ENCODE data around the gene RBP2. TPM values are rescaled to one million over a fixed set of nuclear protein-coding genes. Genes with fewer than 3 reads are reported as not detected.

The RBP2 gene
- total RNA-seq, 1 experiment from 2014 or later, result not detected

DNA sequence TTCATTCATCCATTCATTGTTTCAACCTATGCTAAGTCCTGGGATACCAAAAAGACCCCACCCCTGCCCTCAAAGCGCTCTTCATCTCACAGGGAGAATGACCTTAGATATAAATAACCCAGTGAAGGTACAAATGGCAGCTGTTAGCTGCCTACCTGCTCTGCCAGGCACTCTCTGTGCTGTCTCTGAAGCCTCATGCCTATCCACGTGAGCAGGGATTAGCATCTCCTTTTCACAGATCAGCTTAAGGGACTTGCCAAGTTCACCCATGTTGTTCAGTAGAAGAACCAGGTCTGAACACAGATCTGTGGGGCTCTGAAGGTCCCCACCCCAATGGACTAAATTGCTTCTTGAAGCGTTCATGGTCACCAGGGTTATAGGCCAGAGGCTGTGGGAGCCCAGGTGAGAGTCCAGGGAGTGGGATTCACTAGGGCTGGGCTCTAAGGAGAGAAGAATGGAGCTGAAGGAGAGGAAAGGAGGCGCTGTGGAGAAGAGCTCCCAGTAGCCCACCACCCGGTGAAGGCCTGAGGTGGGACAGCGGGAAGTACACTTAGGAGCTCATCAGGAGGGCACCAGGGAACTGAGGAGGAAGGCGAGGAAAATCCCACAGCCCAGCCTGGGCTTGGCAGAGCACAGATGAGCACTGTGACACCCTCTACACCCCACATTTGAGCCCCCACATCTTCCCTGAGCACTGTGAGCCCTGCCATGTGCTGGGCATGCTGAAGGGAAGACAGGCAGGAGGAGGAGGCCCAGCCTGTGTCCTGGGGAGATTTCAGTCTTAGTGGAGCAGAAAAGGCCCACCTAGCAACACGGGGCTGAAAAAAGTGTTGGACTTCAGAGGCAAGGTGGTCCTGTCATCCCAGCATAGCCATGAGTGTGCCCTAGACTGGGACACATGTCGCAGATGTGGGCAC, 42.9 kb upstream of the RBP2 start:
- Mint-ChIP-seq H3K27ac (ENCODE audit: low read depth, unreplicated experiment) (no peak overlapping the region), H3K4me1 (ENCODE audit: insufficient read depth, unreplicated experiment) (no peaks in the 10 kb centered on the region), H3K27me3 (ENCODE audit: insufficient read depth, unreplicated experiment) (no peaks in the 10 kb centered on the region), H3K9me3 (ENCODE audit: unreplicated experiment) (no peaks in the 10 kb centered on the region), H3K4me3 (ENCODE audit: unreplicated experiment) (no peak overlapping the region), H3K36me3 (ENCODE audit: insufficient read depth, unreplicated experiment) (no peaks in the 10 kb centered on the region)
- no TSS peak for BruUV-seq (replicated peaks)
- CTCF ChIA-PET, result interaction anchor here (0.6 to 2.1 kb wide), 5 partner anchors 52 to 1275 kb away, joined by 3 to 6 read pairs (median 5); no protein-coding TSS in a partner anchor
- intact Hi-C loops (cut with micrococcal nuclease), result no loop called here
- TF ChIP-seq, protein P1, sequence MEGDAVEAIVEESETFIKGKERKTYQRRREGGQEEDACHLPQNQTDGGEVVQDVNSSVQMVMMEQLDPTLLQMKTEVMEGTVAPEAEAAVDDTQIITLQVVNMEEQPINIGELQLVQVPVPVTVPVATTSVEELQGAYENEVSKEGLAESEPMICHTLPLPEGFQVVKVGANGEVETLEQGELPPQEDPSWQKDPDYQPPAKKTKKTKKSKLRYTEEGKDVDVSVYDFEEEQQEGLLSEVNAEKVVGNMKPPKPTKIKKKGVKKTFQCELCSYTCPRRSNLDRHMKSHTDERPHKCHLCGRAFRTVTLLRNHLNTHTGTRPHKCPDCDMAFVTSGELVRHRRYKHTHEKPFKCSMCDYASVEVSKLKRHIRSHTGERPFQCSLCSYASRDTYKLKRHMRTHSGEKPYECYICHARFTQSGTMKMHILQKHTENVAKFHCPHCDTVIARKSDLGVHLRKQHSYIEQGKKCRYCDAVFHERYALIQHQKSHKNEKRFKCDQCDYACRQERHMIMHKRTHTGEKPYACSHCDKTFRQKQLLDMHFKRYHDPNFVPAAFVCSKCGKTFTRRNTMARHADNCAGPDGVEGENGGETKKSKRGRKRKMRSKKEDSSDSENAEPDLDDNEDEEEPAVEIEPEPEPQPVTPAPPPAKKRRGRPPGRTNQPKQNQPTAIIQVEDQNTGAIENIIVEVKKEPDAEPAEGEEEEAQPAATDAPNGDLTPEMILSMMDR (IDR thresholded peaks at IDR 0.05; ENCODE audit: unreplicated experiment), result no peak
- POLR2A ChIA-PET, result no interaction called here
- DNase-seq (ENCODE audit: unreplicated experiment), result no peak

DNA sequence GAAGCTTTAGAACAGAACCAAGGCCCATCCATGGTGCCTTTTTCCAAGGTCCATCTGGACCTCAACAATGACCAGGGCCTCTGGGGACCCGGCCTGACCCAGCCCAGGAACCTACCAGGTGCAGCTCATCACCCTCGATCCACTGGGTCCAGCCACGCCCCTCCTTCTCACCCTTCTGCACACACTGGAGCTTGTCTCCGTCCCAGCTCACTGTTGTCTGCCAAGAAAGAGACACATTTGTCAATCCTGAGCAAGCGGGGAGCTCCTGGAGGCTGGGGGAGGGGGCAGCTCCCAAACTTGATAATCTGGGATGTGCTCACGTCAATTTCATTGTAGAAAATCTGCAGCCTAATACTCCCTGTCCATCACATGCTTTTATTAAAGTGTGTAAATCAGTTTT, 42.0 kb upstream of the RBP2 start:
- POLR2A ChIA-PET, result no interaction called here

DNA sequence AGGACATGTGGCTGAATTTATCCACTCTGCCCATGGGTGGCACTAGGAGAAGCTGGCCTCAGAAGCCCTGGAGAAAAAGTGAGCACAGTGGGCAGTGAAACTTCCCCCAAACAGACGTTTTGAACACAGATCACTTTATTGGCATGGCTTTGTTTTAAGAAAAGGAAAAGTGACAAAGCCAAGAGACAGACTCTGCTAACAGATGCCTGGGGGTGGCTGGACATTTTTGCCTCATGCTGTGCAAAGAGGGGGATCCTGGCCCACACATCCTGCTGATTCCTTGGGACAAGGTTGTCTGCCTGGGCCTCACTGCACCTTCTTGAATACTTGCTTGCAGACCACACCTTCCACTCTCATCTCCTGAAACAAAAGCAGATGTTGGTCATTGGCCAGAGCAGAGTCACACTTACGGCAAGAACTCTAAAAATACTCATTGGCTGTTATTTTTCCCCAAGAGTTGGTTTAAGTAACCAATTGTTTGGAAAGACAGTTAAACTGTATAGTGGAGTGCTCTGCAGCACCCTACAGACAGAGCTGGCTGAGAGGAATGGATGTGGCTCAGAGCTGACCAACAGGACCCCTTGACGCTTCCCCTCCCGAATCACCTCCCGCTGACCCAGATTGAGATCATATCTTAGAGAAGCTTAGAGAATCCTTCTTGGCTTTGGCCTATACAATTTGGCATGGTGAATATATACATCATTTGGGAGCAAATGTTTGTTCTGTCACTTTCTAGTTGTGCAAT, 41.2 kb upstream of the RBP2 start:
- TF ChIP-seq, protein P1 (IDR thresholded peaks at IDR 0.05; ENCODE audit: unreplicated experiment), result no peak
- H3K9me3 Mint-ChIP-seq (ENCODE audit: unreplicated experiment), result no peaks in the 10 kb centered on the region
- intact Hi-C loops (cut with micrococcal nuclease), result no loop called here

More for the DNA sequence above, 42.0 kb upstream of the RBP2 start:
- CTCF ChIA-PET, result interaction anchor here (1.5 to 2.1 kb wide), 2 partner anchors 51 to 90 kb away, joined by 5 to 6 read pairs; no protein-coding TSS in a partner anchor
- no peaks in the 10 kb centered on the region for H3K27me3 Mint-ChIP-seq (ENCODE audit: insufficient read depth, unreplicated experiment)
- no peaks in the 10 kb centered on the region for H3K4me1 Mint-ChIP-seq (ENCODE audit: insufficient read depth, unreplicated experiment)
- TF ChIP-seq, protein P1 (IDR thresholded peaks at IDR 0.05; ENCODE audit: unreplicated experiment), result no peak
- DNase-seq (ENCODE audit: unreplicated experiment), result no peak
- no peaks in the 10 kb centered on the region for H3K36me3 Mint-ChIP-seq (ENCODE audit: insufficient read depth, unreplicated experiment)
- H3K4me3 Mint-ChIP-seq (ENCODE audit: unreplicated experiment), result no peak overlapping the region
- H3K9me3 Mint-ChIP-seq (ENCODE audit: unreplicated experiment), result no peaks in the 10 kb centered on the region
- BruUV-seq (replicated peaks), result no TSS peak
- no peak overlapping the region for H3K27ac Mint-ChIP-seq (ENCODE audit: low read depth, unreplicated experiment)
- intact Hi-C loops (cut with micrococcal nuclease), result no loop called here

DNA sequence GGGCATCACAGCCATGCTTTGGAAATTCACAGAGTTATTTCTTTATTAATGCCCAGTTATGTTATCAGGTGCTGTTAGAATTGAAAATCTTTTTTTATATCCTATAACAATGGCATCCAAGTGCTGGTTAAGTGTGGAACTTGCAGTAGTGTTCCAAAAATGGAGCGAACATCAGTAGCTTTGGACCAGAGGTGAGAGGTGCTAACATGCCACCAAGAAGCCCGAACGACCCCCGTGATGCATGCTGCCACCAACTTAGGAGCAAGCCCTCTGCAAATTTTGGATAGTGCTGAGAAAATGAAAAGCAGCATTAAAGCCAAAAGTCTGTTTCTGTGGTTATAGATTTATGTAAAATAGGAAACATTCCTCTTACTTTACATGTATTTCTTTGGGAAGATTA, 38.4 kb upstream of the RBP2 start:
- H3K36me3 Mint-ChIP-seq (ENCODE audit: insufficient read depth, unreplicated experiment), result no peaks in the 10 kb centered on the region
- H3K4me3 Mint-ChIP-seq (ENCODE audit: unreplicated experiment), result no peak overlapping the region
- ChIA-PET POLR2A (no interaction called here), CTCF (no interaction called here)
- H3K27ac Mint-ChIP-seq (ENCODE audit: low read depth, unreplicated experiment), result no peak overlapping the region
- H3K4me1 Mint-ChIP-seq (ENCODE audit: insufficient read depth, unreplicated experiment), result no peaks in the 10 kb centered on the region
- DNase-seq (ENCODE audit: unreplicated experiment), result no peak
- no peaks in the 10 kb centered on the region for H3K27me3 Mint-ChIP-seq (ENCODE audit: insufficient read depth, unreplicated experiment)
- no TSS peak for BruUV-seq (replicated peaks)
- H3K9me3 Mint-ChIP-seq (ENCODE audit: unreplicated experiment), result no peaks in the 10 kb centered on the region
- intact Hi-C loops (cut with micrococcal nuclease), result no loop called here
- TF ChIP-seq, protein P1 (IDR thresholded peaks at IDR 0.05; ENCODE audit: unreplicated experiment), result no peak

More for the DNA sequence above, 41.2 kb upstream of the RBP2 start:
- Mint-ChIP-seq H3K4me3 (ENCODE audit: unreplicated experiment) (no peak overlapping the region), H3K27me3 (ENCODE audit: insufficient read depth, unreplicated experiment) (no peaks in the 10 kb centered on the region), H3K4me1 (ENCODE audit: insufficient read depth, unreplicated experiment) (no peaks in the 10 kb centered on the region), H3K27ac (ENCODE audit: low read depth, unreplicated experiment) (no peak overlapping the region), H3K36me3 (ENCODE audit: insufficient read depth, unreplicated experiment) (no peaks in the 10 kb centered on the region)
- CTCF ChIA-PET, result interaction anchor here (0.5 to 2.1 kb wide), 3 partner anchors 21 to 698 kb away, joined by 3 to 6 read pairs (median 3); no protein-coding TSS in a partner anchor
- no TSS peak for BruUV-seq (replicated peaks)
- POLR2A ChIA-PET, result no interaction called here
- DNase-seq (ENCODE audit: unreplicated experiment), result no peak

Measured in MCF 10A (cell line).